ENCODE measurements around the gene MFRP.

The MFRP gene

DNA sequence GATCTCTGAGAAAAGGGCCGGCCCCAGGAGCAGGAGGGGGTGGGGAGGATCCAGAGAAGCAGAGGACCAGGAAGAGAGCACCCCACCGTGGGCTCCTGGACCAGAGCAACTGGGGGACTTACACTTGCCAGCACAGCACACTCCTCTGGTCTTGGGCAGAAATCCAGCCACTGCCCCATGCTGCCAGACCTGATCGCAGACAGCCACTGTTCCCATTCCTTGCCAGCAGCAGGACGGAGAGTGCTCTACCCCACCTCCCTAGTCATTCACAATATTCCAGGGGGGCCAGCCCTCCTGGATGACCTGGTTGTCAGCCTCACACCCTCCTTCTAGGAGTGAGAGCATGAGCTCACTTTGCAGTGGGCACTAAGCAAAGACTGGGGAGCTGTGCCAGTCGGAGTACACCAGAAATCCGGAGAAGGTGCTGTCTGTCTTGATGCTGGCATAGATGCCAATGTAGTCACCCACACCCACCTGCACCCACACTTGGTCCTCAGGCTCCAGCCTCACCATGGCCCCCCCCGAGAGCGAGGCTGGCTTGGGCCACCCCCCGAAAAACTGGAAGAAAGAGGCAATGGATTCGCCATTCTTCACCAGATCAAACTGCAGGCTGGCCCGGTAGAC lies 7.4 kb downstream of the MFRP start:
- Histone ChIP-seq H3K9ac (ENCODE audit: low read depth, low read length) (peak overlapping the region; percentile 21; the same call in 1 of the 2 replicates), H3K9me3 (ENCODE audit: insufficient read depth, low read depth, low read length) (no peaks in the 10 kb centered on the region), H3K4me3 (ENCODE audit: low read length) (peak overlapping the region; percentile 63; the same call in 1 of the 2 replicates), H3K36me3 (ENCODE audit: insufficient read depth, low read depth, low read length) (peaks cover 14% of the 10 kb centered on the region), H3K27me3 (ENCODE audit: insufficient read depth, low read length) (peaks cover 57% of the 10 kb centered on the region), H3K4me1 (ENCODE audit: insufficient read depth, low read length) (peaks cover 19% of the 10 kb centered on the region; the same call in 1 of the 2 replicates), H3K27ac (ENCODE audit: low read length) (no peak overlapping the region)

DNA sequence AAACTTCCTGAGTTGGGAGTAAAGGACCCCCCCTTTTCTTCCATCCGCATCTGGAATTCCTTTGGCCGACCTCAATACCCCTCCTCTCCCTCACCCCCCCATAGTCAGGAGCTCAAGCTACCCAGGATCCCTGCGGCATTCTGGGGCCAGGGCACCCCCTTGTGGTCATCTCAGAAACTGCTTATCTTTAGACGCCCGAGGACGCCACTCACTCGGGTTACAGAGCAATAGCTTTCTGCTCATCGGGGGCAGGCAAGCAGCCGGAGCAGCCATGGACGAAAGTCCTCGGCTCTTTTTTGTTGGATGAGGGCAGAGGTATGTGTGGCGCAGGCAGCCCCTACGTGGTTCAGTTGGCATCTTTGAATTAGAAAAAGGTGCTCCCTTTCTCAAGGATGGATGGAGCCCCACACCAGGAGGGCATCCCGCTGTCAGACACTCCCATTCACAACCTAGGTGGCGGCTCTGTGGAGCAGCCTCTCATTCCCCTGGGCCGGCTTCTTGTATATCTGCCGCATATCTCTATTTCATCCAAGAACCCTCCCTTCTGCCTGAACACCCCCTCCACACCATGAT lies 8.1 kb downstream of the MFRP start:
- Histone ChIP-seq H3K4me3 (ENCODE audit: low read length) (peak overlapping the region; percentile 63), H3K9me3 (ENCODE audit: insufficient read depth, low read depth, low read length) (no peaks in the 10 kb centered on the region), H3K9ac (ENCODE audit: low read depth, low read length) (peak overlapping the region; percentile 60; the same call in 1 of the 2 replicates), H3K4me1 (ENCODE audit: insufficient read depth, low read length) (peaks cover 19% of the 10 kb centered on the region; the same call in 1 of the 2 replicates), H3K36me3 (ENCODE audit: insufficient read depth, low read depth, low read length) (peaks cover 14% of the 10 kb centered on the region), H3K27ac (ENCODE audit: low read length) (no peak overlapping the region), H3K27me3 (ENCODE audit: insufficient read depth, low read length) (peaks cover 50% of the 10 kb centered on the region)

DNA sequence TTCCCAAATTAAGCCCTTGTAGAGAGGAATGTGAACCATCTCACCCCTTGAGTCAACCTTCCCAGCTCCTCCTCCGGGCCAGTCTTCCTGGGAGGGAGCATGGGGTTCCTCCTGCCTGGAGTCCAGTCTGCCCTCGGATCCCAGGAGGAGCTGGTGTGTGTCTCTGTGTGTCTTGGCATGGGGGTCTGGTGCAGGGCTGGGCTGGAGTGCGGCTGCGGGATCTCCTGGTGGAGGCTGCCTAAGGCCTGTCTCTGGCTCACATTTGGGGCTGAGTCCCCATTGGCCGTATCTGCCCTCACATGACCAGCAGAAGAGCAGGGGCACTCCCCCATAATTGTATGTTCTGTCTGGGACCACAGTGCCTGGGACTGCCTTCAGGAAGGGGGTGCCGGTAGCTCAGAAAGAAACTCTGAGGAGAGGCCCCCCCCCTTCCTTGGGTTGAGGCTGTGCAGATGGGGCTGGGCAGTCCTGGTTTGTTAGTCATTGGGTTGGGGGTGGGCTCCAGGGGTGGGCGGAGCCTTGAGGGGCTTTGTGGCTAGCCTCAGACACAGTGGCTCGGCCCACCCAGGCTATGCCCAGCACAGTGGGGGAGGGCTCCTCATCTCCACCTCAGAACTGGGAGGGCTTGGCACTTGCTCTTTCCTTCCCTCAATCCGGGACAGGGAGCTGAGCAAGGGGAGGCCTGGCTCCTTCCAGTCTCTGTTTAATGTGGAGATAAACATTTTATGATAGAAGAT lies 8.8 kb downstream of the MFRP start:
- Histone ChIP-seq H3K27me3 (ENCODE audit: insufficient read depth, low read length) (peaks cover 44% of the 10 kb centered on the region), H3K27ac (ENCODE audit: low read length) (peak overlapping the region; percentile 40), H3K36me3 (ENCODE audit: insufficient read depth, low read depth, low read length) (peaks cover 14% of the 10 kb centered on the region), H3K4me3 (ENCODE audit: low read length) (peak overlapping the region; percentile 63), H3K9me3 (ENCODE audit: insufficient read depth, low read depth, low read length) (no peaks in the 10 kb centered on the region), H3K9ac (ENCODE audit: low read depth, low read length) (peak overlapping the region; percentile 60; the same call in 1 of the 2 replicates), H3K4me1 (ENCODE audit: insufficient read depth, low read length) (peaks cover 19% of the 10 kb centered on the region; the same call in 1 of the 2 replicates)

DNA sequence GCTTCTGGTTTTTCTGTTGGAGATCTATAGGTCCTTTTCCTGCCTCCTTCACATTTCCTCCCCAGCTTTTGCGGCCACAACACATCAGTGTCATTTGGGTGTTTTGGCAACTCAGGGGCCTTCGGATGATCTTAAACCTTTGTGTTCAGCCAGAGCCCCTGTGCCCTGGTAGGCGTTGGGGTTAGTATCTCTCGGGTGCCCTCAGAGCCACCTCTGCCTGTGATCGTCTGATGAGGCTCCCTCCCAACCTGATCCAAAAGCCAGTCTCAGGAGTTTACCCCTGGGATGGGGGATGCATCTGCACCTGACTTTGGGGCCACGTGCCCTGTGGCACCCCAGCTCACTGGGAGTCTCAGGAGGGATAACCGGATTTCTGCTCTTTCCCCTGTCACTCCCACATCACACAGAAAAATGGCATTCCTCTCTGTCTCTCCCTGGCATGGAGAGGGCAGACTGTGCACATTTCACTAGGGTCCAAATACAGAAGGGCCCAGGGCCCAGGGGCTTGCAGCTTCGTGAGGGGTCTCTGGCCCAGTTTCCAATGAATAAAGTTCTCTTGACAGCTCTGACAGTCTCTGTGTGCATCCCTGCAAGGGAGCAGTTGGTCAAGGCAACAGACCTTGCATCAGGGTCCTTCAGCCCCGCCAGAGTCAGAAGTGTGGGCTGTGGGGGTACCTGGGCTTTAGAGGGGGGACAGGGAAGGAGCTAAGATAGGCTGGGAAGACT lies 9.6 kb downstream of the MFRP start:
- H3K4me3 ChIP-seq (ENCODE audit: low read length): peak overlapping the region; percentile 63; the same call in 1 of the 2 replicates
- peak overlapping the region; percentile 60; the same call in 1 of the 2 replicates for H3K9ac ChIP-seq (ENCODE audit: low read depth, low read length)
- H3K36me3 ChIP-seq (ENCODE audit: insufficient read depth, low read depth, low read length): peaks cover 14% of the 10 kb centered on the region
- peaks cover 19% of the 10 kb centered on the region; the same call in 1 of the 2 replicates for H3K4me1 ChIP-seq (ENCODE audit: insufficient read depth, low read length)
- H3K9me3 ChIP-seq (ENCODE audit: insufficient read depth, low read depth, low read length): no peaks in the 10 kb centered on the region
- H3K27ac ChIP-seq (ENCODE audit: low read length): no peak overlapping the region
- peaks cover 35% of the 10 kb centered on the region for H3K27me3 ChIP-seq (ENCODE audit: insufficient read depth, low read length)

DNA sequence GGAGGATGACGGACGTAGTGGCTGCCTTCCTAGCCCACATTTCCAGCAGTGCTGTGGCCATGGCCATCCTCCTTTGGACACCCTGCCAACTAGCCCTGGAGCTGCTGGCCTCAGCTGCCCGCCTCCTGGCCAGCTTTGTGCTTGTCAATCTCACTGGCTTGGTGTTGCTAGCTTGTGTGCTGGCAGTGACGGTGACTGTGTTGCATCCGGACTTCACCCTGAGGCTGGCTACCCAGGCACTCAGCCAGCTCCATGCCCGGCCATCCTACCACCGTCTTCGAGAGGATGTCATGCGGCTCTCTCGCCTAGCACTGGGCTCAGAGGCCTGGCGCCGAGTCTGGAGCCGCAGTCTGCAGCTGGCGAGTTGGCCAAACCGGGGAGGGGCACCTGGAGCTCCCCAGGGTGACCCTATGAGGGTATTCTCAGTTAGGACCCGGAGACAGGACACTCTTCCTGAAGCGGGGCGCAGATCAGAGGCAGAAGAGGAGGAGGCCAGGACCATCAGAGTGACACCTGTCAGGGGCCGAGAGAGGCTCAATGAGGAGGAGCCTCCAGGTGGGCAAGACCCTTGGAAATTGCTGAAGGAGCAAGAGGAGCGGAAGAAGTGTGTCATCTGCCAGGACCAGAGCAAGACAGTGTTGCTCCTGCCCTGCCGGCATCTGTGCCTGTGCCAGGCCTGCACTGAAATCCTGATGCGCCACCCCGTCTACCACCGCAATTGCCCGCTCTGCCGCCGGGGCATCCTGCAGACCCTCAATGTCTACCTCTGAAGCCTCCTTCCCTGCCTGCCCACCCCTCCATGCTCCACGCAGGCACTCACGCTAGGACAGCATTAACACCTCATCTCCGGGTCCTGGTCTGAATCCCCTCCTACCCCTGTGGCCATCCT lies 10.6 kb downstream of the MFRP start:
- Histone ChIP-seq H3K36me3 (ENCODE audit: insufficient read depth, low read depth, low read length) (peaks cover 14% of the 10 kb centered on the region), H3K27ac (ENCODE audit: low read length) (no peak overlapping the region), H3K4me1 (ENCODE audit: insufficient read depth, low read length) (peaks cover 18% of the 10 kb centered on the region; the same call in 1 of the 2 replicates), H3K4me3 (ENCODE audit: low read length) (peak overlapping the region; percentile 98; the same call in 1 of the 2 replicates), H3K27me3 (ENCODE audit: insufficient read depth, low read length) (peaks cover 25% of the 10 kb centered on the region), H3K9me3 (ENCODE audit: insufficient read depth, low read depth, low read length) (no peaks in the 10 kb centered on the region), H3K9ac (ENCODE audit: low read depth, low read length) (peak overlapping the region; percentile 95; the same call in 1 of the 2 replicates)

DNA sequence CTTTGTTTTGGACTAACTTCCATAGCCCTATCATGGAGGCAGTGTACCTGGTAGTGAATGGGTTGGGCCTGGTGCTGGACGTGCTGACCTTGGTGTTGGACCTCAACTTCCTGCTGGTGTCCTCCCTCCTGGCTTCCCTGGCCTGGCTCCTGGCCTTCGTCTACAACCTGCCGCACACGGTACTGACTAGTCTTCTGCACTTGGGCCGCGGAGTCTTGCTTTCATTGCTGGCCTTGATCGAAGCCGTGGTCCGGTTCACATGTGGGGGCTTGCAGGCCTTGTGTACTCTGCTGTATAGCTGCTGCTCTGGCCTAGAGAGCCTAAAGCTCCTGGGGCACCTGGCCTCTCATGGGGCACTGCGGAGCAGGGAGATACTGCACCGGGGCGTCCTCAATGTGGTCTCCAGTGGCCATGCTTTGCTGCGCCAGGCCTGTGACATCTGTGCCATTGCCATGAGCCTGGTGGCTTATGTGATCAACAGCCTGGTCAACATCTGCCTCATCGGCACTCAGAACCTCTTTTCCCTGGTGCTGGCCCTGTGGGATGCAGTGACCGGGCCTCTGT lies 11.3 kb downstream of the MFRP start:
- Histone ChIP-seq H3K27ac (ENCODE audit: low read length) (peak overlapping the region; percentile 81), H3K9me3 (ENCODE audit: insufficient read depth, low read depth, low read length) (no peaks in the 10 kb centered on the region), H3K4me1 (ENCODE audit: insufficient read depth, low read length) (peaks cover 17% of the 10 kb centered on the region; the same call in 1 of the 2 replicates), H3K9ac (ENCODE audit: low read depth, low read length) (peak overlapping the region; percentile 95), H3K27me3 (ENCODE audit: insufficient read depth, low read length) (peaks cover 18% of the 10 kb centered on the region), H3K36me3 (ENCODE audit: insufficient read depth, low read depth, low read length) (peaks cover 14% of the 10 kb centered on the region), H3K4me3 (ENCODE audit: low read length) (peak overlapping the region; percentile 98)

DNA sequence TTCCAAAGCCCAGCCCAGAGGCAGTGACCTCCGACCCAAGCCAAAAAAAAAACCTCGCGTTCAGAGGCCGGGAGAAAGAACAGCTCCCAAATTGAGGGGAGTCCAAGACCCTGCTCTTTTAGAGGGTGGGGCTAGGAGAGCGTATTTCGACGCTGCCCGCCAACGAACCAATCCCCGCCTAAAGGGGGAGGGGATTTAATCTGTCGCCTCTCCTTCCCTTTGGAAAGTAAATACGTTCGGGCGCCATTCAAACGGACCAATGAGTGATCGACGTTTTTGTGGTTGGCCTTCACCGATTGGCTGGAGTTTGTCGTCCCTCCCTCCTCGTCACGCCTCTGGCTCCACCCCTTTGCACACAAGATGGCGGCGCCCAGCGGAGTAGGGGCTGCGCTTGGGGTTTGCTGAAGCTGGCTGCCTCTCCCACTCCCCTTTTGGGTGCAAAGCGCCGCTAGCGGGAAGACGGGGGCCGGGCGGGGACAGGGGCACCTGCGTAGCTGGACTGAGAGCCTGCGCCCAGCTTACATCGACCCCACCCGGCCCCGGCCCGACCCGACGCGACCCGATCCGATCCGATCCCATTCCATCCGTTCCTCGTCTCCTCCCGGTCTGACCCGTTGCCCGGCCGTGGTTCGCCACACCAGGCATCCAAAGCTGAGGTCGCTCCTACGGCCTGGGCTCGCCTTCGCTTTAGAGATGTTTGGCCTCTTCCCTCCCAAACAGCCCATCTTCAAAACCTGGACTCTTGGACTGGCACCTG lies 12.2 kb downstream of the MFRP start, which contains the start of gene RNF26:
TSS of gene RNF26 (plus strand) at position 354 of the 757 bp plus-strand sequence. CDS start 596 bp downstream, outside the sequence.
- Histone ChIP-seq H3K9ac (ENCODE audit: low read depth, low read length) (peak within 1 kb of the TSS; percentile 95), H3K27me3 (ENCODE audit: insufficient read depth, low read length) (peaks cover 10% of the 10 kb centered on the region), H3K27ac (ENCODE audit: low read length) (peak within 1 kb of the TSS; percentile 81), H3K4me3 (ENCODE audit: low read length) (peak within 1 kb of the TSS; percentile 98), H3K9me3 (ENCODE audit: insufficient read depth, low read depth, low read length) (no peaks in the 10 kb centered on the region), H3K36me3 (ENCODE audit: insufficient read depth, low read depth, low read length) (peaks cover 14% of the 10 kb centered on the region), H3K4me1 (ENCODE audit: insufficient read depth, low read length) (peaks cover 17% of the 10 kb centered on the region; the same call in 1 of the 2 replicates)

DNA sequence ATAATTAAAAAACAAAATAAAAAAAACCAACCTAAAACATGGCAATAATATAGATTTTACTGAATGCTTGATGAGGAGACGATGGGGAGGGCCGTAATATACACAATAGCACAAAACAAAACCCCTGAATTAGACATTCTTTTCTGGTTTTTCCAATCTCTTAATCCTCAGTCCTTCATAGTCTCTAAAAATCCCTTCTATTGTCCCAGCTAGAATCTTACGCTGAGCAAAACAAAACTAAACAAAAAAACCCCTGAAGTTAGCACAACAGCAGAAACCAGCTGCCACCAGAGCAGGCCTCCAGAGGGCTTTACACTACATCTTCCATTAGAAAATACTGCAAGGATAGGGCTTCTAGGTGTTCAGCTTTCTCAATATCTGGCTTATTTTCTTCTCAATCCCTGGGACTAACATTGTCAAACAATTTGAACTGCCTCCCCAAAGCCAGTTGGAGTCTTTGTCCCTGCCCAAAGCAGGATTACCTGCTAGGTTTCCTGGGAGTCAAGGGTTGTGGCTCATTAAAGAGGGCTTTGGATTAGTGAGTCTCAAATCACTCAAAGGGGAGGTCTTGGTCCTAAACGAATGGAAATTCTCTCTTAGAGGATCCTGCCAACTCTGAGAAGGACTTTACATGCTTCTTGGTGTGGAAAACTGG lies 14.3 kb downstream of the MFRP start:
- H3K27ac ChIP-seq (ENCODE audit: low read length): no peak overlapping the region
- no peaks in the 10 kb centered on the region for H3K27me3 ChIP-seq (ENCODE audit: insufficient read depth, low read length)
- no peak overlapping the region for H3K9ac ChIP-seq (ENCODE audit: low read depth, low read length)
- H3K36me3 ChIP-seq (ENCODE audit: insufficient read depth, low read depth, low read length): peaks cover 14% of the 10 kb centered on the region
- H3K4me1 ChIP-seq (ENCODE audit: insufficient read depth, low read length): peaks cover 4% of the 10 kb centered on the region; the same call in 1 of the 2 replicates
- no peak overlapping the region for H3K4me3 ChIP-seq (ENCODE audit: low read length)
- no peaks in the 10 kb centered on the region for H3K9me3 ChIP-seq (ENCODE audit: insufficient read depth, low read depth, low read length)

DNA sequence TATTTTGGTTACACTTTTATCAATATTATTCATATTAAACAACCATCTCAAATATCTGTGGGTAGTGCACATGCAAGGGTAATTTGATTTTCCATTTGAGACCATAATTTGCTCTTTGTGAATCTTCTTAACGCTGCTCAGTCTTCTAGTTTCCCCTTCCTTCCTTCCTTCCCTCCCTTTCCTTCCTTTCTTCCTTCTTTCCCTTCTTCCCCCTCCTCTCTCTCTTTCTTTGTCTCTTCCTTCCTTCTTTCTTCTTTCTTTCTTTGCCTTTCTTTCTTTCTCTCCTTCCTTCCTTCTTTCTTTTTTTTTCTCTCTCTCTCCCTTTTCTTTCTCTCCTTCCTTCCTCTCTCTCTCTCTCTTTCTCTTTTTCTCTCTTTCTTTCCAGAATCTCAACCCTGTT lies 16.3 kb downstream of the MFRP start:
- Histone ChIP-seq H3K27ac (ENCODE audit: low read length) (no peak overlapping the region), H3K36me3 (ENCODE audit: insufficient read depth, low read depth, low read length) (no peaks in the 10 kb centered on the region), H3K4me1 (ENCODE audit: insufficient read depth, low read length) (no peaks in the 10 kb centered on the region), H3K9ac (ENCODE audit: low read depth, low read length) (no peak overlapping the region), H3K27me3 (ENCODE audit: insufficient read depth, low read length) (no peaks in the 10 kb centered on the region), H3K4me3 (ENCODE audit: low read length) (no peak overlapping the region), H3K9me3 (ENCODE audit: insufficient read depth, low read depth, low read length) (no peaks in the 10 kb centered on the region)

All from iPS-20b (cell line).